HG03045 (cell line): ENCODE measurements around the gene FBXL17.

Experiments
- ATAC-seq: cut with Tn5 transposase; IDR thresholded peaks from one replicate; pipeline ENCODE4 v1.9.1; 2021; ENCODE audit warnings: mild to moderate bottlenecking, moderate library complexity; ENCODE audit not compliant: unreplicated experiment

The FBXL17 gene

DNA sequence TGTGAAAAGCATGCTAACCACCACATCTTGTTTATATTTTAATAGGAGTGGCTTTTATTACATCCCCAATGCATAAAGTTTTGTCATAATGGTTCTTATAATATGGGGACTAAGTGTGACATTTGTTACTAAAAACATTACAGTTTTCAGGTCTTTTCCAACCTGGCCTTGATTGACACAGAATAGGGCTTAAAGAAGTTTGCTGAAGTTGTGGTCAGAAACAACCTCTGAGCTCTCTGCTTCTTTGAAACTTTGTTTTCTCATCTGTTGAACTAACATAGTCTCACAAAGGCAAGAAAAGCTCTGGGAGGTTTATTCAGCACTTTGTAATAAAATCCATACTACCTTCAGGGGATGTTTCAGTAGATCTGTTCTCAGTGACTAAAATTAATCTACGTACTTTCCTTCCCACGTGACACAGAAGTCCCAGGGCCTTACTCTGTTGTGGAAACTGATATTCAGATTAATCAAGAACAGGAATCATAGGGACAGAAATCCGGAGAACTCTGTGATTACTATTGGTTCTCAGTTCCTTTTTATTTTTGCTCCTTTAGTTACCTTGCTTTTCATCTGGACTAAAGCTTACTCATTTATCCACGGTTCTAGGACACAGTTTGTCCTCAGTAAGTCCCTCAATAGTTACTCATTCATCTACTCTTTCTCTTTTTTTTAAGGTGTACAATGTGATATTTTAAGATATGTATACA, 422.2 kb downstream of the FBXL17 start:
- no peak for ATAC-seq

- ATAC-seq, result no peak
Measured at GRCh38 chr5:107958861-107959260, 423.0 kb downstream of the FBXL17 start.

GRCh38 chr5:107958432-107958831, 423.5 kb downstream of the FBXL17 start:
- no peak for ATAC-seq

DNA sequence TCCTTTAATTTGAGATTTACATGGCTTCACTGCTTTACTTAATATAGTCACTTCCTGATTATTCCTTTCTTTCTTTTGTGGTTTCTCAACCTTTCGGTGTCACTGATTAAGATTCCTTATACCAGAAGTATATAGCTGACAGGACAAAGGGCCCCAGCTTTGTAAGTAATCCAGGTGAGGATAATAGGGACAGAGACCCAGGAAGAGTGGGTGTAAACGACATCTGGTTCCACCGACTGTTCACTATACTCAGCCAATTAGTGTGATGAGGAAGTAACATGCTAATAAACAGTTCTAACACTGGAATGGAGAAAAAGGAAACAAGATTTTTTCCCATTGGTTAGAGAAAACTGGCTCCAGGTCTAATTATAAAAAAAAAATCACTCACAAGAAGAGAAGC, 424.8 kb downstream of the FBXL17 start:
- no peak for ATAC-seq

DNA sequence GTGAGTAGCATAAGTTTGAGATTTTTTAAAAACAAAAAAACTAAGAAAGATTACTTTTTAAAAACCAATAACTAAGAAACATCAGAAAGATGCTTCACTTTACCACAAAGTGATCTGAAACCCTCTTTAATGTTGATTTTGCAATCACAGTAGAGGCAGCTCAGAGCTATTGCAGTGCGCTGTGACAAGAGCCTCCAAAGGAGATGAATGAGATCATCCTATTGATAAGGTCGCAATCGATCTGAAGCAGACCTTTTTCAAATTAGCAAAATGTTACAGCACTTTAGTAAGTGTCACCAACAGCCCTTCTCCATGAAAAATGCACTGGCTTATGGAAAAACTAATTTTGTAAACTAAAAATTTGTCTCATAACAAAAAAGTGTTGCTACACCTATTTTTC, 426.6 kb downstream of the FBXL17 start:
- ATAC-seq, result no peak

DNA sequence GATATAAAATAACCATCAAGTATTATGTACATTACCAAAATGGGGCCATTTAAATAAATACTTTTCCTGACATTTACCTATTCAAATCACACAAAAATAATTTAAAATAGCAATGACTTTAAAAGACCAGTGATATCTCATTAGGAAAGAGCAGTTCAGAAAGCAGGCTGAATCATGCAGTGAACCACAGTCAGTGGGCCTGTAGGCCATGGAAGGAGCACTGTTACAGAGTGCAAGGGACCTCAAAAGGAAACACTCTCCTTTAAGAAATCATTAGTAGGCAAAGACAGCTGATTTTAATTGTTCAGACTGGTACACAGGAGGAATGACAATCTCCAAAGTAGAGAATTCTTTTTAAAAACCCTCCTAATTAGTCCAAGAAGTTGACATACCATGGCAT, 427.6 kb downstream of the FBXL17 start:
- ATAC-seq, result no peak

DNA sequence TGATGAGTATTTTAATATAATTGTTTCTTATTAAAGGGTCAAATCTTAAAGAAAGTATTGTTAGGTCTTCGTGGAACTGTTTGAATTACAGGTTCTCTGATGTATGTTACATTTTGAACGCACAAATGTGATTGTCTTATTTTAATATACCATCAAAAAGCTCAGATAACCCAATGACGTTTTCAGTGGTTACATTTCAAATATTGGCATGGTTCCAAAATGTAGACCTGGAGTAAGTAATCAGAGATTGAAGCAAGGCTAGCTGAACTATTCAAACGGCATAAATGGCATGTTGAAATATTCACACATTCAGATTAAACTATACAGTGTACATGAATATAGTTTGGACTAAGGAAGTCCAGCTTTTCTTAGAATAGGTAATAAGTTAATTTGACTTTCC, 429.4 kb downstream of the FBXL17 start:
- no peak for ATAC-seq

GRCh38 chr5:107951309-107951708, 430.6 kb downstream of the FBXL17 start:
- no peak for ATAC-seq

DNA sequence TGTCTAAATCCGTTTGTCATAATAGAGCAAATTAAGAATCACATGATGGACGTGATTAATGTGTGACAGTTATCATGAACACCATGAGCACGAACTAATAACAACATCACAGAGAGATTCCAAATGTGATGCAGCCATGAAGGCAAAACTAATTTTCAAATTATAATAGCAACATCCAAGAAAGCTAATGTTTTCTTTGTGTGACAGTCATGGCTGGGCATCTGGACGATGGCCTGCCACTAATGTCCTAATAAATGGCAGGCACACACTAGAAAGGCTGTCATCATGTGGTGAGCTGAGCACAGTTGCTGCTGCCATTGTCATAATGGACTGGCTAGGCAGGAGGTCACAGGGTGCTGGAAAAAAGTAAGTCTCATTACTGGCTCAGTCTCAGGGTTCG, 431.1 kb downstream of the FBXL17 start:
- no peak for ATAC-seq

DNA sequence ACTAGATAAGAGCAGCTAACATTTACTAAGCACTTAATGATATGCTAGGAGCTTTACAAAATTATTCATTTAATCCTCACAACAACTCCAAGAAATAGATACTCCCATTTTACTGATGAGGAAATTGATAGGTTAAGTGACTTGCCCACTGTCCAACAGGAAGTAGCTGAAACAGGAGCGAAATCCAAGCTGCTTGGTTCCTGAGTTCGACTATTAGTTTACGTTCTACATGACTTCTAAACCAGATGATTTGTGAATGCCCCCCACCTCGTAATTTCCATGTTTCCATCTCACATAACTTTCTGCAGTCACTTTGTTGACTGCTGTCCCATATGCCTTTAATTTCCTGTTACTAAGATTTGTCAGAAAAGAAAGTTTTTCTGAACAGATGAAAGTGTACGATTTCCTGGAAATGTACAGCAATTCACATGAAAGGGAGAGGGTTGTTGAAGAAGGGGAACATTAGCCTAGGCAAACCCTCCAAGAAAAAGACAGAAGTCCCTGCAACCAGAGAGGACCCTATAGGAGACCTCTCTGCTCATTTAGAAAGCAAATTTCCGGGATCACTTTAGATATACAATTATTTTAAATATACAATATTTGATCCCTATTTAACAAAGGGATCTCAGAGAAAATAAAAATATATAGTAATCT, 432.1 kb downstream of the FBXL17 start:
- no peak for ATAC-seq

DNA sequence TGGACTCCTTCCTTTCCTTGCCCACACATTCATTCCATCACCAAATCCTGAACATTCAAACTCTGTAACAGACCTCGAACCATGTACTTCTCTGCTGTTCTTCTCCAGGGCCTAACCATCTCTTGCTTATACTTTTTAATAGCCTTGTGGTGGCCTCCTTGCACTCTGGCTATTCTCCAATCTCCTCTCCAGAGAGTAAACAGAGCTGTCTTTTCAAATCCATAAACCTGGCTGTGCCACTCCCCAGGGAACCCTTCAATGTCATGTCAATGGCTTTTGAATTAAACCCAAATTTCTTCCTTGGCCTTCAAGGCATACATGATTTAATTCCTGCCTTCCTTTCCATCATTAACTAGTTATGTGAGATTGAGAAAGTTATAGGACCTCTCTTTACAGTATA, 433.5 kb downstream of the FBXL17 start:
- no peak for ATAC-seq

- no peak for ATAC-seq
Measured at GRCh38 chr5:107945061-107945460, 436.8 kb downstream of the FBXL17 start.

- ATAC-seq, result no peak
Measured at GRCh38 chr5:107943923-107944322, 438.0 kb downstream of the FBXL17 start.

GRCh38 chr5:107941036-107941435, 440.9 kb downstream of the FBXL17 start:
- ATAC-seq, result no peak

GRCh38 chr5:107937651-107938355, 444.1 kb downstream of the FBXL17 start:
- no peak for ATAC-seq

DNA sequence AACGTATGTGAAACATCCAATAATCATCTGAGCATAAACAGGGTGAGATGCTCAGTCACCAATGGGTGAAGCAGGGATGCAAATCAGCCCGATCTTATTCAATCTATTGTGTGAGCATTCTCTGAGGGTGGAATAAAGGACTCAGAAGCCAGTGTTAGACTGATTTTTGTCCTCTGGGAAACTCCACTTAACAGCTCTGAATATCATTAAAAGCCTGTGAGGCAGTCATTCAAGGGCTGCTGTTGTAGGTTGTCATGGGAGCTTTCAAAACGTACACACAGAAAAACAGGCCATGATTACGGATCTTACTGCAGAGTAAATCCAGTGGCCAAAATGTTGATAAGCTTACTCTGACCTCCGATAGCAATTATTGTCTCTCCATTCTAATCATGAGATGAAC, 444.7 kb downstream of the FBXL17 start:
- no peak for ATAC-seq

DNA sequence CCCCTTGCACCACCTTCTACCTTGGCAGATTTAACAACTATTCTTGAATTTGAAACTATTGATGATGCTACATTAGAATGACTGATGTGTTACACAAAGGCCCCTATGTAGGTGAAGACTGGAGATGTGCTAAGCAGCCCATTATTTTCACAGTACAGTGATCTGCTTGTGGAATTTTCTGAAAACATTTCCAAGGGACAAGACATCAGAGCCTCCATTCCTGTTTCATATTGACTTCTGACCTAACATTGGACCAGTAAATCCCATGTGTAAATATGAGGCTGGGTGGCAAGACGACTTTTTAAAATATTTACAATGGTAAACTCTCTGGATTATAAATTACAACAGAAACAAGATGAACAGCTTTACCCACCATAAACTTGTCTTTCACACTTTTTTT, 445.4 kb downstream of the FBXL17 start:
- ATAC-seq, result no peak

DNA sequence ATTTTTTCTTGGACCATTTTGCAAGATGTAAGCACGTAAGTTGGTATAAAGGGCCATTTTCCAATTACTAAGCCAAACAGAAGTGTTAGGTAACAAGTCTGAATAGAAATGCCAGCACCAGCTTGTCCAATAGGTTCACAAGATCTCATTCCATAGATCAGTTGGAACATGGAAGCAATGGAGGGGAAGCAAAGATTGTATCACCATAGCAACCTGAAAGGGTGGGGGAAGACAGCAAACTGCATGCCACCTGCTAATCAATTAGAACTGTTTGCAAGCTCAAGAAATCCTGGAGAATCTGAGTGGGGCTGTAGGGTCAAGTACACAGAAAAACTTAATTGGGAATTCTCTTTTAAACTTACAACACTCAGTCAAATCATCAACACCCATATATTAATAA, 446.3 kb downstream of the FBXL17 start:
- no peak for ATAC-seq

DNA sequence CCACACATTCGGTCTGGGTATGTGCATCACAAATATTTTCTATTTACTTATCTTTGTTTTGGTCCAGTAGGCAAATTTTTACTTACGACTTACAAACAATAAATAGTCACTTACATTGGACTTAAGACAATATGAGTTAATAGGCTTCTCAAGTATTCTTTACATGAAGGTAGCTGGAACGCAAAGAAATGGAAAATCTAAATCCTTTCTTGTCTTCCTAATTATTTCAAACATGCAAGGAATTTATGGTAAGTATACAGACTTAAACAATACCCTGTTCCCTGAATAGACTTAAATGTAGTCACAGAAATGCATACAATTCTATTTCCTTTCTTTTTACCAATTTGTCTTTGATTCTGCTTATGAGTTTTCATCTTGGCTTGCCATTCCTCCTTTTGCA, 448.6 kb downstream of the FBXL17 start:
- no peak for ATAC-seq

- no peak for ATAC-seq
Measured at GRCh38 chr5:107930891-107931290, 451.0 kb downstream of the FBXL17 start.

GRCh38 chr5:107930092-107930491, 451.8 kb downstream of the FBXL17 start:
- ATAC-seq, result no peak

DNA sequence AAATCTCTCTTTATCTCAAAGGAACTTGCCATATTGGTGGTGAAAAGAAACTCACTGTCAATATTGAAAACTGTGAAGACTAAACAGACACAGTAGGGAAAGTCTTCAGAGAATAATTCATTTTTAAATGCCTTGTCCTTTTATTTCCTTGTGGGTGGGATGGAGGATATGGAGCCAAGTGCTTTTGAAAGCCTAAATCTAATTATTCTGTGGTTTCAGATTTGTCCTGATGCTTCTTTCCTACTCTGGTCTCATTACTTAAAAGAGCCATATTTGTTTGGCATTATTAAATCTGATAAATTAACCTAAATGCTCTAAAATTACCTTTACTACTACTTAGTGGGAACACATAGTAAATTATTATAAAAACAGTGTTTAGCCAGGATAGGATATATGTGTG, 452.8 kb downstream of the FBXL17 start:
- no peak for ATAC-seq
